Activated CD8-positive, alpha-beta memory T cell treated with anti-CD3 and anti-CD28 coated beads for 24 hours (primary cell): Measurements from ENCODE around the gene UBAC1.
A peak's percentile ranks its signal among the peaks of the same experiment; 100 is the strongest.

Experiments
- DNase-seq: peaks from one replicate; pipeline ENCODE4 v3.0.0-alpha.2; 2020

Gene UBAC1

DNA sequence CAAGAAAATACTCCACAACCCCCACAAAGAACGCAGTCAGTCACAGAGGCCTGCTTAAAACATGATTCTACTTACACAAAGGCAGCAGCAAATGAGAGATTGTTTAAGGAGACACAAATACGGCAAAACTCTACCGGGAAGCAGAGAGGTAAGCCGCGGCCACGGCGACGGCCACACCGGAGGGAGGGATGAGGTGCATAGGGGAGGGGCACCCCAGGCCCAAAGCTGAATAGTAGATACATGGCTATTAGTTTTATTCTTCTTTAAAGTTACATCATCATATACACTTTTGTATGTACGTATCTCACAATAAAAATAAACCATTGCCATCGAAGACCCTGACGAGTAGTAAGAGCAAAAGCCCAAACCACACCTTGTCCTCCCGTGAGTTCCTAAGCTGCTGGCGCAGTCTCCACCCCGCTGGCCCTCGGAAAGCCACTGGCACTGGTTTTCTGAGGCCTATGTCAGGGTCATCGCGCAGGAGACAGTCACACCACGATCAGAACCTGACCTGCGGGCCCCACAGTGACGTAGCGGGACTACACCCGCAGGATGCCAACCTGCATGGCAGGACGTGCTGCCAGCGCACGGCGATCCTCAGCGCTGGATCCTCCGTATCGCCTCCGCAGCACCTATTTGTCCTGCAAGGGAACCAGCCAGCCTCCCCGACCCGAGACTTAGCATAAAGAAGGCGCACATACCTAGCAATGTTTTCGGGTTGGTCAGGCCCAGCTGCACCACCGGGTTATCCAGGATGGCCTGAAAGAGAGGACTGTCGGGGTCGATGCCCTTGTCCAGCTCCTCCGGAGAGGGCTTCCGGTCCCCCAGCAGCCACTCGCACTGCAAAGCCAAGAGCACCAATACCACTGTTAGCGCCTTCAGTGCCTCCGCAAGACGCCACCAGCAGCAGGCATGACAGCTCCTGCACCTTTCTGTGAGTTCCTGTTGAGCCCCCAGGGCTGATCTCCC lies 23.4 kb downstream of the UBAC1 start:
- DNase-seq: no peak

DNA sequence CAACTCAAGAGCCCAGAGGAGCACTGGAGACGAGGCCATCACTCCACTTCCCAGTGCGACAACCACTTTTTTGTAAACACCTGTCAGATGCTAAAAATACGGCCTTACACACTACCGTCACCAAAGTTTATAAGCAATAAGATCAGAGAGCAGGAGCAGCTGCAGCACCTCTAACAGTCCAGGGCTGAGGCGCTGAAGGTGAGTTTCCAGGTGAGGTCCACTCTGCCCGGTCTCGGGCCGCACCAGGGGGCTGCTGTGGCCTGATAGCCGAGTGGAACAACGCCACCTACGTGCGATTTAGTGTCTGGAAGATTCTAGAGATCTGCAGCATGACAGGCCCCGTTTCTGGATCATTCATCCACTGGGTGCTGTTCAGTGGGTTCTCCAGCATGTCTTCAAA lies 28.1 kb downstream of the UBAC1 start:
- DNase-seq: no peak

DNA sequence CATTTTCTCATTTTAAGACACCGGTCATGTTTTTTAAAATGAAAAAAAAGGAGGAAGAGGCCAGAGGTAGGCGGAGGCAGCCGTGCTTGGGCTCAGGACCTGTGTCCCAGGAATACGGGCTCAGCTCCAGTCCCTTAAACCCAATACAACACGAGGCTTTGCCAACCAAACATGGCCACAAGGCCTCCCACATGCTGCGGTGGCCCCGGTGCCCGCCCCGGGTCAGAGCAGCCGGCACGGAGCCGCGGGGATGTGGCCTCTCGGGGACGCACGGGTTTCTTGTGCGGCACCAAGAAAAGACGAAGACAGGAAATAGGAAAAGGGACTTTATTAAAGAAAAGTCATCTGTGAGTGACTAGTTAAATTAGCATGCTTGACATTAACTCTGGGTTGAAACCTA lies 28.5 kb downstream of the UBAC1 start:
- no peak for DNase-seq

DNA sequence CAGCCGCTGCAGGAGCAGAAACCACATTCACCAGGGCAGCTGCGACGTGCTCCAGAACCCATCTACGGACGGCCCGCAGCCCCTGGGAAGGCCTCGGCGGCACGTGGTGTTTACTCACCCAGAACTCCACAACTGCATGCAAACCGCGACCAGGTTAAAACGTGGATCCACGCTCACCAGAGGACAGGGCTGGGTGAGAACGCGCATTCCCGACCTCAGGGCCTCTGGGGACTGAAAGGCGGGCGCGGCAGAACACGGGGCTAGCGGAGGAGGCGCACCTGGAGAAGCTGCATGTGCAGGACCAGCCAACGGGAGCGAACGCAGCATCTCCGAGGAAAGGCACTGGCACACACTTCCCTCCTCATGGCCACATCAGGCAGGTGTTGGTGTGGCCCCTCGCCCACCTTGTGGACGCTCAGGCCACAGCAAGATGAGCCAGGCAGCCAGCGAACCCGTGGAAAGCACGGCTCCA lies 29.8 kb downstream of the UBAC1 start:
- no peak for DNase-seq

DNA sequence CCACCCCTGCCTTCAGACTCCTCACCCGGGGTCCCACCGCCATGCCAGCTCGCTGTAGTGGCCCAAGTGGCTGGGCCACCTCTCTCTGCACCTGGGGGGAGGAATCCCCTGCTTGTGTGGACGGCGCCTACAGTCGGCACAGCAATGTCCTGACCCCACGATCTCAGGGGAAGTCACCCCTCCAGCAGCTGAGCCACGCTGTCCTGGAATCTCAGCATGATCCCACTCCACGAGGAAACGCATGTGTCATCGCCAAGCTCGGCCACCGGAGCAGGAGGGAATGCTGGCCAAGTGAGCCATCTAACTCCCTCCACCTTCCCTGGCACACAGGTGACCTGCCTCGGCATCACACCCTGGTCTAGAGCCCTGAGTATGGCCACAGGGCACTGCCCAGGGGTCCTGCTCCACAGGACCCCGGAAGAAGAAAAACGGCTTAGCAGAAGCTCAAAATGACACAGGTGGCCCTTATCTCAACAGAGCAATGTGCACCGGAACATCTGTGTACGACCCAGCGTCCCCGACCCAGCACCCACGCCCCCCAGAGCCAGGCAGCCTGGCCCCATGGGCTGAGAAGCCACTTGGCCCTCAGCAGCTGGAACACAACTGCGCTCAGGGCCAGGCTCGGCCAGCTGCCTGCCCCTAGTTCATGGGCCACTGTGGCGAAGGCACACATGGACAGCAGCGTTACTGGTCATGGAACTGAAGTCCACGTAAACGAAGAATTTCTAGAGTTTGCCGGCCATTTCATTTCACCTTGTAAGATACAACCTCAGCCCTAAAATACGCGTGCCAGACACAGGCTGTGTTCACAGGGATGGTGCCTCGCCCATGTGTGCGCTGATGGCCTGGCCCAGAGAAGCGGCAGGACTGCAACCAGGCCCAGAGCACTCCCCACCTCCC lies 30.5 kb downstream of the UBAC1 start:
- DNase-seq: no peak

DNA sequence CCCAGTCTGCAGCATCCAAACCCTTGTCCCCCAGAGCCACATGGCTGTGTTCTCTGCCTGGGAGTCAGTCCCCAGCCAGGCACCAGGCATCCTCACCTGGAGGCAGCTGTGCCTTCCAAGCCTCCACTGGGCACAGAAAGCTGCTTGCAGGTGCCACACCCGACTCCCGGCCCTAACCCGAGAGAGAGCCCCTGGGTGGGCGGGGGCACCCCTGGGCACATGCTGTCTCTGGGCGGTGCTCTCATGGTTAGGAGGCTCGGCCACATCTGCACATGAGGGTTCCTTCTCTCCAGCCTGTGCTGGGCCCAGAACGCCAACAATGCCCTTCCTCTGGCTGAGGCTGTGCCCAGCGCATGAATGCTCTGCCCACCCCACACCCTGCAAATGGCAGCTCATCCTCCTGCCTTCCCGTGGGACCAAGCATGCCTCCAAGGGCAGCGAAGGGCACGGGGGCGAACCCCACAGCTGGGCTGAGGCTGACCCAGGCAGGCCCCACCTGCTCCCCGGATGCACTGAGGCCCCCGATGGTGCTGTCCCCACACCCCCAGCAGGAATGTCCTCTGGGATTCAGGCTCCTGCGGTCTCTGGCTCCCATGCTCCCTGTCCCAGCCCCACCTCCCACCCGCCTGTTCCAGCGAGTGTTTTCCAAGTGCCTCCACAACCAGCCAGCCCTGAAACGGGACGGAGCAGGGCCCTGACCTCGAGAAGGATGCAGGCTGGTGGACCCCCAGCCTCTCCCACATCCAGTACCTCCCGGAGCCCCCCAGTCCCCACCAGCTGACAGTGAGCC lies 31.3 kb downstream of the UBAC1 start:
- DNase-seq: no peak

DNA sequence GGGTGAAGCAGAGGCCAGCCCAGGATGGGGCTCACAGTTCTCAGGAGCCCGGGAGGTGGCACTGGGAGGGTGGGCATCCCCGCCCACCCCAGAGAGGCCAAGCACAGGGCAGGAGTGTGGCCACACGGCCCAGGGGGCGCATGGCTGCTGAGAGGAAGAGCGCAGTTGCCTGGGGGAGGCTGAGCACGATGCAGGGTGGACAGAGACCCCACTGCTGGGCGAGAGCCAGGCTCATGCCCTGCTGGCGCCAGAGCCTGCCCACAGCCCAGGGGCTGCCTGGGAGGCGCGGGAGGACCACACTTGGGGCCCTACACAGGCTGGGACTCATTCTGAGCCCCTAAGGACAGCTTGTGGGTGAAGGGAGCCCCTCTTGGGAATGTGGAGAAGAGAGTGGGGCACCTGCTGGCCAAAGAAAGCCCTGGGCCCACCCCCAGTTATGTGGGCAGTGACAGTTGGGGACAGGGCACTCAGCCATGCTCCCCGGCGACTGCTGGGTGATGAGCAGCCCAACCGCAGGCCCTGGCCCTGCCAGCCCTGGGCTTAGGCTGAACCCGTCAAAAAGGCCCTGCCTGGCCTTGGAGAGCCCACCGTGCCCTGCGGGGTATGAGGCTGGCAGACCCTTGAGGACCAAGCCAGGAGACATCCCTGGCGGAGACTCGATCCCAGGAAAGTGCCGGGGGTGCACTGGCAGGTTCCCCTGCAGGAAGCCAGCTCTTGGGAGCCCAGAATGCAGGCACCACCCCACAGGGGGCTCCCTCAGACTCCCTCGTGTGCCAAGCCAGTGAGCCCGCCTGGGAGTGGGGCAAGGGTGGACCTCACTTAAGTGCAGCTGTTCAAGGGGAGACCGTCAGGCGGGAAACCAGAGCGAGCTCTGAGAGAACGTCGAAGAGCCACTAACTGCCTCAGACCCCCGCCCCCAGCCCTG lies 32.2 kb downstream of the UBAC1 start:
- no peak for DNase-seq

DNA sequence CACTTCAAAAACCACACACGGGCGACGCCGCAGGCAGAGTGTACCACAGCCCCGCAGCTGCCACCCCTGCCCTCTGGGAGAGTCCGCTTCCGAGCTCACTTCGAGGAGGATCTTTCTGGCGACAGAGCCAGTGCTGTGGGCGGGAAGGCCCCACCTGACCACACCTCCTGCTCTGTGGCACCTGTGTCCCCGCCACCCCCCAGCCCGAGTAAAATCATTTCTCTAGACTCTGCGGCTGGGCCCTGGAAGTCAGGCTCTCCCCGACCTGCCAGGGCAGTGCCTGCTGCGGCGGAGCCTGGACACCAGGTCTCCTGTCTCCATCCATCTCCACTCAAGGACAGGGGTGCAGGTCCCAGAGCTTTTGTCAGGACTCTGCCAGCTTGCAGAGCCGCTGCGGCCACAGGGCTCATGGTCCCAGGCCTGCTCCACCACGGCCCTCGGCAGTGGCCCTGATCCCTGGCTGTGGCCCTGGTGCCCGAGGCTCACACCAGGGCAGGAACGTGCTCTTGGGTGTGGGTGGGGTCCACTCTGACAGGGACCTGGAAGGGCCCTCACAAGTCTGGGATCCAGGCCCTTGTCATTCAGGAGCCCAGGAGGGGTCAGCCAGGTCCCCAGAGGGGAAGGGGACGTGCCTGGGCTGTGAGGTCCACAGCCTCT lies 33.0 kb downstream of the UBAC1 start:
- no peak for DNase-seq

DNA sequence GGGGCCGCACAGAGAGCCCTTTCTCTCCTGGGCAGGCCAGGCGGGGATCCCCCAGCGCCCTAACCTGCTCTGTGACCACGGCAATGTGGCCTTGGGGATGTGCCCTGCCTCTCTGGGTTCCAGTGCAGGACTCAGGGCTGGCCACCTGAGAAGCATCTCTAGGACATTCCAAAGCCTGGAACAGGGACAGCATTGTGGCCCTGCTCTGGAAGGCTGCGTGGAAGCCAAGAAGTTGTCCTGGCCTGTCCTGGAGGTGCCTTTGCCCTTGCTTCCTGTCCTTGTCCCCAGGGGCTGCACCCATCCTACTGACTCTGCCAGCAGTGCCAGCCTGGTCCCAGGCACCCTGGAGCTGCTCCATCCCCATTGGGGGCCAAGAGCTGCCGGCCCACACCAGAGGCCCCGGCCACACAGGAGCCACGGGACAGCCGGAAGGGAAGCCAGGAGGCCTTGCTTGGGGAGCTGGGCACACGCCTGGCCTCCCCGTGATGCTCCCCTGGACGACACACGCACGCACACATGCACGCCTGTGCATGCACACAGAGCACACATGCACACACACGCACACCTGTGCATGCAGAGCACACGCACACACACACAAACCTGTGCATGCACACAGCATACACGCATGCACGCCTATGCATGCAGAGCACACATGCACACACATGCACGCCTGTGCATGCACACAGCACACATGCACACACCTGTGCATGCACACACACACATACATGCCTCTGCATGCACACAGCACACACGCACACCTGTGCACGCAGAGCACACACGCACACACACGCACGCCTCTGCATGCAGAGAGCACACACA lies 33.8 kb downstream of the UBAC1 start:
- no peak for DNase-seq

DNA sequence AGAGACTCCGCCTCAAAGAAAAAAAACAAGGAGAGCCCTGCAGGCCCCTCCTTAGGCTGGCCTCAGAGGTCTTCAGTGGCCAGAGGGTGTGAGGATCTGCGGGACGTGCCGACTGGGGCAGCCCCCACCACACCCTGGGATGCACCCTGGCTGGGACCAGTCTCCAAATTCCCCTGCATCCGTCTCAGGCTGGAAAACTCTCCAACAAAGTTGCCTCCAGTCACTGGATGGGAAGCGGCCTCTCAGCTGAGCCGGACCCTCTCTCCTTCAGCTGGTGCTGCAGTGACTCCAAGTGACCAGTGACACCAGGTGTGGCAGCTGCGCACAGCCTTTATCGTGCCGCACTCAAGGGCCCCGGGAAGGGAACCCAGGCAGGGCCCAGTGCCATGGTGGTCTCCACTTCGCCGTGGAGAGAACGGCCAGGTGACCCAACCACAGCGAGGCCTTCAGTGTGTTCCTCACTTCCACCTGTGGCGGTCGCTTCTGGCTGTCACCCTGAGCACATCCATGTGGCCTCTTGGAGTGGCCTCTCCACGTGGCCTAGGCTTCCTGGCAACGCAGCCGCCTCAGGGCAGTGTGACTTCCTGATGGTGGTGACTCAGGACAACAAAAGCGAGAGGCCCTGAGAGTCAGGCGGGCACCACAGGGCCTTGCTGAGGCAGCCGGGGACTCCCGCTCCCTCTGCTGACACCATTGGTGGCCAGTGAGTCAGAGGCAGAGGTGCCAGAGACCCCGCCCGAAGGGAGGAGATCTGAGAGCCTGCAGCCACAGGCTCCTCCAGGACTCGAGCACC lies 34.6 kb downstream of the UBAC1 start:
- peak; percentile 81 for DNase-seq

DNA sequence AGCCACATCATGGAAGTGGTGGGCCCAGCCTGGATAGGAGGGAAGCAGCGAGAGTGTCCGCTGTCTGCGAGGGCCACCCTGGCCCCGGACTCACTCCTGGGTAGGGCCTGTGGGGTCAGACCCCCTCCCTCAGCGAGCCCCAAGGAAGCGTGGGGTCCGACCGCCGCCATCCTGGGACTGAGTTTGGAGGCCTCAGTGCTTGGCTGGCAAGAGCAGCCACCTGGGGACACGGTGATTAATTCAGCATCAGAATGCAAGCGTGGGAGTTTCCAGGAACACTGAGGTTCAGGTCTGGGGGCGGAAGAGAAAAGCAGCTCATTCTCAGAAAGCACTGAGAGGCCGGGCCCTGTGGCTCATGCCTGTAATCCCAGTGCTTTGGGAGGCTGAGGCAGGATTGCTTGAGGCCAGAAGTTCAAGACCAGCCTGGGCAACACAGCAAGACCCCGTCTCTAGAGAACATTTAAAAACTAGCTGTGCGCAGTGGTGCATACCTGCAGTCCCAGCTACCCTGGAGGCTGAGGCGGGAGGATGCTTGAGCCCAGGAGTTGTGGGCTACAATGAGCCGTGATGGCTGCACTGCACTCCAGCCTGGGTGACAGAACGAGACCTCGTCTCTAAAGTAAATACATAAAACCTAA lies 35.6 kb downstream of the UBAC1 start:
- DNase-seq: peak; percentile 79

DNA sequence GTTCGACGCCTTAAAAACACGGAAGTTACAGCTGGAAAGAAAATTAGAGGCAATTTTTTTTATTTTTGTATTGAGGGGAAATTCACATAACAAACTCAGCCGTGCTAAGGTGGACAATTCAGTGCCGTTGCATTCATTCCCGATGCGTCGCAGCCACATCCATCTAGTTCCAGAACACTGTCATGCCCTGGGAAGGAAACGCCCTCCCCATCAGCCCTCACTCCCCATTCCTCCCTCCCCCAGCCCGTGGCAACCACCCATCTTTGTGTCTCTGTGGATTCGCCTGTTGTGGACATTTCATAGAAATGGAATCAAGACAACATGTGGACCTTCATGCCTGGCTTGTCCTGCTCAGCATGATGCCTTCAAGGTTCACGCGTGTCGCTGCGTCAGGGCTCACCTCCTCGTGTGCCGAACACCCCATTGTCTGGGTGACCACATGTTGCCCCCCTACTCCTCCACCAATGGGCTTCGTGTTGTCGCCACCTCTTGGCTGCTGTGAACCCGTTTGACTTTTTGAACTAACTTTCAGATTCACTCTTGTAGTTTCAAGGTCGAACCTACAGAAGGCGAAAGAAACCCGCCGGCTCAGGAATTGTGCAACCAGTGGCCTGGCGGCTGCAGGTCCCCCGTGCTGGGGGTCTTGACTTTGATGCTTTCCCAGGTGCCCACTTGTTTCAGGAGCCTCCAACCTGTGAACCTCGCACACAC lies 36.4 kb downstream of the UBAC1 start:
- peak; percentile 61 for DNase-seq

DNA sequence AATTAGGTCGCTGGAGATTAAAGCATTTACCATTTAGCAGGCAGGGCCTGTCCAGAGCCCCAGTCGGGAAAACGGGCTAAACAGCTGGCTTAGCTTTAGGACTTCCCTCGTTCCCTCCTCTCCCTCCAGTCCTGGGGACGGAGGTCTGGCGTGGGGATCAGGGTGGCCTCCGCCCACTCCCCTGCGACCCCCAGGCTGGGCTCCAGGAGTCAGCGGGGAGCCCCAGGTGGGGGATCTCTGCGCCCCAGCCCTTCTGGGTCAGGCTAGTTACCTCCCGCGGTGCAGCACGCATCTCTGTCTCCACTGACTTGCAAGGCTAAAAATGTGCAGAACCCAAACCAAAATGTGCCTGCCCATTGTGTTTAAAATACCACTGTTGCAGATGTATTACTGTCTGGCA lies 37.7 kb downstream of the UBAC1 start:
- DNase-seq: no peak

DNA sequence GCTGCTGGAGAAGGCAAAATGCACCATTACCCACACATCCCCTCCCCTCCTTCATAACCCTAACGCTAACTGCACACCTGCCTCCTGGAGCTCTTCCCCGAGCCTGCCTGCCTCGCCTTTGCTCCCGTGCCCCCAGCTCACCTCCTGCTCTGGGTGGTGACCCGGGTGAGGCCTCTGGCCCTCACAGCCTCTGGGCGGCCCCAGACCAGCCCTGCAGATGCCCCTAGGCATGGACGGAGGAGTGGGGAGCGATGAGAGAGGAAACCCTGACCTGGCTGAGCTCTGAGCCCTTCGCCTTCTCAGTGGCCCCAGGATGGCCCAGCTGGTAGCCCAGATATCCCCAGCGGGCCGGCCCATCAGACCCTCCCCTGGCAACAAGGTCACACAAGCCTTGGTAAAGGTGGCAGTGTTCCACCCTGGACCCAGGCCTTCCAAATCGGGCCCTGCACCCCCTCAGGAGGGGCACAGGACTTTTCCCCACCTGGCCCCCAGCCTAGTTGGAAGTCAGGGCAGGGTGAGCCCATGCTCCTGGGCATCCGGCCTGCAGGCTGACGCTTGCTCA lies 39.3 kb downstream of the UBAC1 start:
- no peak for DNase-seq

DNA sequence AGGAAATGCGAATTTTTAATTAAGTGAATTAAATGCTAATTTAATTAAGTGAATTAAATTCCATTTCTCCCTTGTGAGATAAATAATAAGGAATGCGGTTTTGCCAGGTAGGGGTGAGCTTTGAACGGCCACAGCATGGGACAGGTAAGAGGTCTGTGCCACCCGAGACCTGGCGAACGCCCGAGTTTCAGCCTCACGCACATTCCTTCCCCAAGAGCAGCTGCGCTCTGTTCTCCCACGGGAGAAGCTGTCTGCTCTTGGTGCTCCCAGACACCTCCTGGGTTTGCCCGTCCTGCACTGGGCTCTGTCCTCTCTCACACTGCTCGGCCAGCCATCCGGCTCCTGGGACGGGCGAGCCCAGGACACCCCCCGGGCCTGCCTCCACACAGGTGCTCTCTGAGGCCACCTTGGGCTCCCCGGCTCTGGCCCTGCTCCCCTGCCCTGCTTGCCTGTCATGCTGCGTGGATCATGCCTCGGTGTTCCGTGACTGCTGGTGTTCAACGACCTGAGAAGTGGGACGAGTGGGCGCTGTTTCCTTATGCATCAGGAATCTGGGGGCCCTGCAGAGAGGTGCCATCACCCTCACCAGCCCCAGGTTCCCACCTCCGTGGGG lies 40.1 kb downstream of the UBAC1 start:
- no peak for DNase-seq

DNA sequence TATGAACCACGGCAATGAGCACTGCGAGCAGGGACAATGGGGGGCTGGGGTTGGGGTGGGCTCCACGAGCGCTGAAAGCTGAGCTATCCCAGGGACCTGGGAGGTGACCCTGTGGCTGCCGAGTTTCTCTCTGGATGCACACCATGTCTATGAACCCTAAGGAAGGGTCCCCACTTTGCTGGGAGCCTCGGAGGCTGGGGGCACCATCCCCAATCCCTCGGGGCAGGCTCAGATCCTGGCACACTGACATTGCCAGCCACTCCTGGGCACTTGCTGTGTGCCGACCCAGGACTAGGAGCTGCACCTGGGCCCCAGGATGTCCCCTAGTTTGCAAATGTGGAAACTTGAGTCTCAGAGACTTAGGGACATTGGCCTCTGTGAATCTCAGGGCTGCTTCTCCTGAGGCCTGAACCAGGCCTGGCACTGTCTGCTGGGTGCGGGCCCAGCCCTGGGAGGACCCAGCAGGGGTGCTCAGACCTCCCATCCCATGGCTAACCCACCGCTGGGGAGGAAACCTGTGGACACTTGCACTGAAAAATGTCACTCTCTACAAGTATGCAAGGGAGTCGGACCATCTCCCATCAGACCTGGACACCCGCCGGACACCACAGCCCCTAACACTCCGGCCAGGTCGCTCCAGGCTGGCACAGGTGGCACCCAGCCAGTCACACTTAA lies 40.8 kb downstream of the UBAC1 start:
- DNase-seq: no peak
